PFSK-1 (cell line): ENCODE data around the gene LMO3.

Source experiments
- POLR2AphosphoS5 ChIP-seq: IDR thresholded peaks from 2 replicates; pipeline ENCODE4 v1.6.1; 2012; ENCODE audit warnings: low read depth, mild to moderate bottlenecking, control low read depth, low read length, moderate library complexity
- SIN3A ChIP-seq: IDR thresholded peaks from 2 replicates; pipeline ENCODE4 v1.6.1; 2012; ENCODE audit warnings: mild to moderate bottlenecking, low read length, moderate library complexity, borderline replicate concordance; ENCODE audit not compliant: insufficient read depth
- TAF1 ChIP-seq: IDR thresholded peaks from 2 replicates; pipeline ENCODE4 v1.6.1; 2012; ENCODE audit warnings: low read length, control low read depth, borderline replicate concordance; ENCODE audit not compliant: insufficient read depth

DNA sequence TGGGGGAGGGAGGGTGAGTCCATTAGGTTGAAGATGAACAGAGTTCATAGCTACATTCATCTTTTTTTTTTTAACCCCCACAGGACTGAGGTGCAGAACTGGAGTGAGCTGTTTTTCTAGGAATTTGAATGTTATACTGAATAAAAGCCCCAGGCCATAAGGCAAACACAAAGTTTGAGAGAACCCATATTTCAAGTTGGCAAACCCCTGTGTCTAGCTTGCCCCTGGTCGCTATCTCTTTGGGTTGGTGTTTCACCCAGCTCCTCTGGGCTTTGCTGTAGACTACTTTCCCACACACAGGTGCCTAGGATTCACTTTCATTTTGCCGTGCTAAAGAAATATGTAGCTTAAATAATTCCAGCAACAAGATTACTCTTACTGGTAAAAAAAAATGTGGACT is 5.2 kb upstream of the LMO3 start:
- TF ChIP-seq POLR2AphosphoS5 (no peak), TAF1 (no peak), SIN3A (no peak)
